Measurements from ENCODE around the gene MIA2. TPM values are rescaled to one million over a fixed set of nuclear protein-coding genes. Genes with fewer than 3 reads are reported as not detected.

MIA2 gene
- total RNA-seq, 1 experiment from 2014 or later, result 15.0 TPM

GRCh38 chr14:39370415-39370814 lies 136.7 kb downstream of the MIA2 start:
- Mint-ChIP-seq H3K36me3 (ENCODE audit: insufficient read depth in 1 of 3, low read depth in 3 of 3) (peaks cover 0 to 5% (median under 1%) of the 10 kb centered on the region in 3 experiments; a peak in 2 of 7 replicates), H3K4me3 (no peak overlapping the region), H3K27ac (no peak overlapping the region), H3K4me1 (peaks cover 39% of the 10 kb centered on the region in 2 experiments), H3K27me3 (ENCODE audit: low read depth) (no peaks in the 10 kb centered on the region), H3K9me3 (peaks cover 1 to 4% of the 10 kb centered on the region in 2 experiments; a peak in 4 of 5 replicates)
- Histone ChIP-seq H2AK5ac (ENCODE audit: insufficient read length, low read length) (no peak overlapping the region), H4K91ac (ENCODE audit: insufficient read length, low read depth, low read length) (no peak overlapping the region), H3K27ac (ENCODE audit: insufficient read length, low read depth, low read length) (no peak overlapping the region), H2BK20ac (ENCODE audit: low read depth, low read length, poor library complexity, severe bottlenecking) (no peak overlapping the region), H3K4me1 (ENCODE audit: insufficient read depth, low read length) (peaks cover 10% of the 10 kb centered on the region), H3K4me2 (ENCODE audit: insufficient read depth, insufficient read length, low read length) (no peak overlapping the region), H4K8ac (replicated peaks; ENCODE audit: insufficient read length, low read depth, low read length) (no peak overlapping the region), H3T11ph (ENCODE audit: low read length) (no peak overlapping the region), H3K9ac (ENCODE audit: extremely low read depth, insufficient read length, low read length) (no peak overlapping the region), H3K79me1 (ENCODE audit: insufficient read depth, low read depth, low read length, poor library complexity, severe bottlenecking) (no peaks in the 10 kb centered on the region), H3K4ac (ENCODE audit: low read depth, low read length) (no peak overlapping the region), H3K23me2 (ENCODE audit: insufficient read length, low read depth, low read length, poor library complexity, severe bottlenecking) (no peaks in the 10 kb centered on the region), H2AFZ (ENCODE audit: low read length) (no peak overlapping the region), H3K9me3 (ENCODE audit: control insufficient read depth, low read depth, low read length) (no peaks in the 10 kb centered on the region), H4K5ac (ENCODE audit: insufficient read length, low read depth, low read length) (no peak overlapping the region), H4K20me1 (ENCODE audit: control insufficient read depth, insufficient read depth, insufficient read length) (no peaks in the 10 kb centered on the region), H3K23ac (ENCODE audit: insufficient read length, low read depth, low read length) (no peak overlapping the region), H2BK15ac (ENCODE audit: low read depth, low read length) (no peak overlapping the region), H3K79me2 (ENCODE audit: insufficient read depth, low read length) (no peaks in the 10 kb centered on the region), H3K18ac (ENCODE audit: insufficient read length, low read depth, low read length) (no peak overlapping the region), H3K14ac (ENCODE audit: insufficient read depth, low read length) (no peak overlapping the region), H2BK5ac (ENCODE audit: insufficient read length, low read length) (no peak overlapping the region), H3K27me3 (ENCODE audit: insufficient read depth, low read length) (no peaks in the 10 kb centered on the region), H3K56ac (ENCODE audit: insufficient read length, low read depth, low read length) (no peak overlapping the region), H2BK120ac (ENCODE audit: low read depth, low read length, poor library complexity, severe bottlenecking) (no peak overlapping the region), H2BK12ac (ENCODE audit: insufficient read length, low read depth, low read length) (no peak overlapping the region)
- WGBS (ENCODE audit: extremely low coverage, insufficient read length, low lambda C conversion rate), result no CpG with 5 or more reads among the region's 12 CpGs
- TF ChIP-seq CTCF (conservative IDR thresholded peaks at IDR 0.05), result no peak
- DNase-seq, result no peak
